Middle frontal gyrus (tissue), 1 donor: ENCODE measurements around the gene CHCHD10.
"Not testable (repeated sequence)": the region's sequence is repeated elsewhere in the genome, so short reads cannot be mapped to it uniquely, and the experiment has no call there.

ENCODE experiments used
- DNase-seq: peaks from one replicate; pipeline ENCODE4 v3.0.0-alpha.2; 2015; ENCODE audit warnings: low spot score; ENCODE audit errors: extremely low spot score

Gene CHCHD10

GRCh38 chr22:23750714-23751440 lies 16.9 kb downstream of the CHCHD10 start, which contains the start of gene ZNF70:
Gene ZNF70, minus strand, starts transcription at chr22:23751112. Its CDS starts 5,972 bp downstream, at chr22:23745140.
- no peak for DNase-seq

- DNase-seq: no peak
Observed at GRCh38 chr22:23750367-23750713, 17.4 kb downstream of the CHCHD10 start.

DNA sequence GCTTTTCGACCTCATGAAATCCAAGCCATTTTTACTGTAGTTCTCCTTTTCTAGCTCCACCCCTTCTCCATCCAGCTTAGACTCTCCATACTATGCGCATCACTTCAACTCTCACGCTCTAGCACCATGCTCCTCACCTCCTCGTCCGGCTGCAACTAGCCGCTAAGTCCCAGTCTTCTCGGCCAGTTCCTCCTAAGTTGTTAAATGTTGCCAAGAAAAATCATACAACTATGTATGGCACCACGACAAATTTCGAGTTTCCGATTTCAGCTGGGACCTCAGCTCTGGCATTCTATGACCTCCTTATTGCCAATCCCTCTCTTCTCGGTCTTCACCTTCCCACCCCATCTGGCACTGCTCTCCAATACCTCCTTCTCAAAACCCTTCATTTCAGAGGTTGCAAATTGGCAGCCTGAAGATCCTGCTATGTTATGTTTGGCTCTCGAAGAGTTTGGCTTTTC lies 17.9 kb downstream of the CHCHD10 start:
- DNase-seq: no peak

DNA sequence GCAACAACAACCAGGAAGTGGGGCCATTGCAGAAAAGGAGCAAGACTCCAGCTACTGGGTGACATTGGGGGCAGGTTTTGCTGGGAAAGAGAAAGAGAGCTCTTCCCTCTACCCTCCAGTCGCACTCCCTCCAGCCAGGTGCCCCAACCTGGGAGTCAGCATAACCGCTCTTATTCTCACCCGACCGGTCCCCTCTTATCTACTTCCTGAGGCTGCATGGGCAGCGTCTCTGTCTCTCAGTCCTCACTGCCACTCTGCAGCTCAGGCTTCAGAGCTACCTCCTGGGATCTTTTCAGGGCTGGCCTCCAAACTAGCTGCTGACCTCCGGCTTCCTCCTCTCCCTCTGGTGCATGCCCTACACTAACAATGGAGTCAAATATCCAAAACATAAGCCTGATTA lies 22.0 kb downstream of the CHCHD10 start:
- DNase-seq: no peak

DNA sequence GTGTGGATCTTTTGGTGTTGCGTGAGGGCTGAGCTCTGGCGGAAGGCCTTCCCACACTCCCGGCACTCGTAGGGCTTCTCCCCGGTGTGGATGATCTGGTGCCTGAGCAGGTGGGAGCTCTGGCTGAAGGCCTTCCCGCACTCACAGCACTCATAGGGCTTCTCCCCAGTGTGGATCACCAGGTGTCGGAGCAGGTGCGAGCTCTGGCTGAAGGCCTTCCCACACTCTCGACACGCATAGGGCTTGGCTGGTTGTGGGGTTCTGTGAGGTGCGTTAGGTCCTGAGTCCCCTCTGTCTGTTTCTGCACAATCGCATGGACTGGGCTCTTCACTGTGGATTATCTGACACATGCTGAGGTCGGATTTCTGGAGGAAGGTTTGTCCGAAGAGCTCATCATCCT lies 23.3 kb downstream of the CHCHD10 start:
- no peak for DNase-seq

- DNase-seq: no peak
Observed at GRCh38 chr22:23744001-23744400, 23.8 kb downstream of the CHCHD10 start.

DNA sequence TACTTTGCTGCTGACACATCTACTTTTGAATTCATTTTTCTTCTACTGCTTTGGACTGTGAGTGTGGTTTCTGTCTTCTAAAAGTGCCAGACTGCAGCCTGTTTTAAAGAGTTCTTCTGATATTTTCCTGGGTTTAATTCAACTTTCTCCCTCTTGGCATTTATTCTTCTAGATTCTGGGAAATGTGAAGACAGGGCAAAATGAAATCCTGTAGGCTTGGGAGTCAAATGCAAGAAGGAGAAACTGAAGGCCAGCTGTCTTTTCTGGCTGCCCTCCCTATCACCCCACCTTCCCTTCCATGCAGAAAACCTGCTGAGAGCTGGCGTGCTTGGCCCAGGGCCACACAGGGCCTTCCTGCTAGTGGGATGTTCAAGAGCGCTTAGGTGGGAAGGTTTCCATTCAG lies 24.5 kb downstream of the CHCHD10 start:
- DNase-seq: peak; percentile 4

- no peak for DNase-seq
Observed at GRCh38 chr22:23742505-23743264, 25.1 kb downstream of the CHCHD10 start.

DNA sequence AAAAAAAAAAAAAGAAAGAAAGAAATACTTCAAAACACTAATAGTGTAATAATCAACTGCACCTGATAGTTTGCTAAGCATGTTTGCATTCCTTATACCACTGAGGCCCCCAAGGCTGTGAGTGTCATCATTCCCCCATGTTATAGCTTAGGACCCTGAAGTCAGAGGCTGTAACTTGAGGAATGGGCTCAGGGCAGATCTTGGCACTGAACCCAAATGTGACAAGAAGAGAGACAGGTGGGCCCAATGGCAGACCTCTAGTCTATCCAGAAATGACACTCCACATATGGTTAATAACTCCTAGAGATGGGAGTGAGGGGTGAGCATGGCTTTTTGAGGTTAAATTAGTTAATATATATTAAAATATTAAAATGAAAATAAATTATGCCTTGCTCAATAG lies 30.1 kb downstream of the CHCHD10 start:
- DNase-seq: no peak

DNA sequence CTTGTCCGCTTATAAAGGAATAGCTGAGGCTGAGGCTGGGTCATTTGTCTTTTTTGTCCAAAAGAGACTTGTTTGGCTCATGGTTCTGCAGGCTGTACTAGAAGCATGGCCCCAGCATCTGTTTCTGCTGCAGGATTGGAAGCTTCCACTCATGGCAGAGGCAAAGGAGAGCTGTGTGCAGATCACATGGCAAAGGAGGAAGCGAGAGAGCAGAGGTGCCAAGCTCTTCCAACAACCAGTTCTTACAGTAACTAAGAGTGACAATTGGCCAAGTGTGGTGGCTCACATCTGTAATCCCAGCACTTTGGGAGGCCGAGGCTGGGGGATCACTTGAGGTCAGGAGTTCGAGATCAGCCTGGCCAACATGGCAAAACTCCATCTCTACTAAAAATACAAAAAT lies 39.7 kb downstream of the CHCHD10 start:
- DNase-seq: not testable (repeated sequence)

DNA sequence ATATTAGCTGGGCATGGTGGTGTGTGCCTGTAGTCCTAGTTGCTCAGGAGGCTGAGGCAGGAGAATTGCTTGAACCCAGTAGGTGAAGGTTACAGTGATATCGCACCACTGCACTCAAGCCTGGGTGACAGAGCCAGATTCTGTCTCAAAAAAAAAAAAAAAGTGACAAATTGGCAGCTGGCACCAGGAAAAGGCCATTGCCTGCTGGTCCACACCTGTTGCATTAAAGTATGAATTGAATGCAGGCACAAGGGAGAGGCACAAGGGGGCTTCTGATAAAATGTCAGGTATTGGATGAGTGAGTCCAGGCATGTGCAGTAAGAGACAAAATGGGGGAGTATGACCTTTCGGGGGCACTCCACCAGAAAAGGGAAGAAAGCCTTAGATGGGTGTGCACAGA lies 45.0 kb downstream of the CHCHD10 start:
- DNase-seq: no peak

DNA sequence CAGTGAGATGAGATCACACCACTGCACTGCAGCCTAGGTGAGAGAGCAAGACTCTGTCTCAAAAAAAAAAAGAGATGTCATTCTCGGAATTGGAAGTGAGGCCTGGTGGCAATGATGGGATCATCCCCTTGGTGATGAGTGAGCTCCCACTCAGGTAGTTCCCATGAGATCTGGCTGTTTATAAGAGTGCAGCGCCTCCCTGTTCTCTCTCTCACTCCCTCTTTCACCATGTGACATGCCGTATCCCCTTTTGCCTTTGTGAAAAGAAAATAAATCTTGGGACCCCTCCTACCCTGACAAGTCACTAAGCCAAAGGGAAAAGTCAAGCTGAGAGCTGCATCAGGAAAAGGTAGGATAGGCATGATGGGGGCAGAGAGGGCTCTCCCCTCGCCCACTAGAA lies 45.6 kb downstream of the CHCHD10 start:
- DNase-seq: no peak

DNA sequence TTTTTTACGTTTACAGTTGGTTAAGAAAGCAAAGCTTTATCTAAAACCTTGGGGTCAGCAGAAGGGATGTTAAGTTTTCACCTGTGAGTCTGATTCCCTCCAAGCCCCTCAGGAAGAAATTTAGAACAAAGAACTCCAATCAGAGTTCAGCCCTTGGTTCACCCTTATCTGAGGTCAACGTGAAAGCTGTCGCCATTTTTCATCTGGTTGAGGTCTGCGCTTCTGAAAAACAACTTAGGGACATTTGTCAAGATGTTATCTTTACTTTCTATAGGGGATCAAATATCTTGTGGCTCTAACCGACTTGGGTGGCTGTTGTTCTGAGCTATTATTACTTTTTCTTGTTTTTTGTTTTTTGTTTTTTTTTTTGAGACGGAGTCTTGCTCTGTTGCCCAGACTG lies 46.9 kb downstream of the CHCHD10 start:
- no peak for DNase-seq

DNA sequence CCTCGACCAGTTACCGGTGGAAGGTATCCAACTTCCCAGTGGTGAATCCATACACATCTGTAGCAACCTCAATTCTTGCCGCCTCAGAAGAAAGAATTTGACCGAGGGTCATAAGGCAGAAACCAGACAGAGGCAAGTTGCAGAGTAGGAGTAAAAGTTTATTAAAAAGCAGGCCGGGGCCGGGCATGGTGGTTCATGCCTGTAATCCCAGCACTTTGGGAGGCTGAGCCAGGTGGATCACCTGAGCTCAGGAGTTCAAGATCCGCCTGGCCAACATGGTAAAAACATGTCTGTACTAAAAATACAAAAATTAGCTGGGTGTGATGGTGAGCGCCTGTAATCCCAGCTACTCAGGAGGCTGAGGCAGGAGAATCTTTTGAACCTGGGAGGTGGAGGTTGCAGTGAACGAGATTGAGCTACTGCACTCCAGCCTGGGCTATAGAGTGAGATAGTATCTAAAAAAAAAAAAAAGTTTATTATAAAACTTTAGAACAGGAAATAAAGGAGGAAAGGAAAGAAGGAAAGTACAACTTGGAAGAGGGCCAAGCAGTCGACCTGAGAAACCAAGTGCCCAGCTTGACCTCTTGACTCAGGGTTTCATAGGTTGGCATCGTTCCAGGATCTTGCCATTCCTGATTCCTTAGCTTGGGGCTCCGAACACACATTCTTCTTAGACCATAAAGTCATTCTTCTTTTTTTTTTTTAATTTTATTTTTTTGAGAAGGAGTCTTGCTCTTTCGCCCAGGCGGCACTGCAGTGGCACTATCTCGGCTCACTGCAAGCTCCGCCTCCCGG lies 49.2 kb downstream of the CHCHD10 start:
- no peak for DNase-seq

DNA sequence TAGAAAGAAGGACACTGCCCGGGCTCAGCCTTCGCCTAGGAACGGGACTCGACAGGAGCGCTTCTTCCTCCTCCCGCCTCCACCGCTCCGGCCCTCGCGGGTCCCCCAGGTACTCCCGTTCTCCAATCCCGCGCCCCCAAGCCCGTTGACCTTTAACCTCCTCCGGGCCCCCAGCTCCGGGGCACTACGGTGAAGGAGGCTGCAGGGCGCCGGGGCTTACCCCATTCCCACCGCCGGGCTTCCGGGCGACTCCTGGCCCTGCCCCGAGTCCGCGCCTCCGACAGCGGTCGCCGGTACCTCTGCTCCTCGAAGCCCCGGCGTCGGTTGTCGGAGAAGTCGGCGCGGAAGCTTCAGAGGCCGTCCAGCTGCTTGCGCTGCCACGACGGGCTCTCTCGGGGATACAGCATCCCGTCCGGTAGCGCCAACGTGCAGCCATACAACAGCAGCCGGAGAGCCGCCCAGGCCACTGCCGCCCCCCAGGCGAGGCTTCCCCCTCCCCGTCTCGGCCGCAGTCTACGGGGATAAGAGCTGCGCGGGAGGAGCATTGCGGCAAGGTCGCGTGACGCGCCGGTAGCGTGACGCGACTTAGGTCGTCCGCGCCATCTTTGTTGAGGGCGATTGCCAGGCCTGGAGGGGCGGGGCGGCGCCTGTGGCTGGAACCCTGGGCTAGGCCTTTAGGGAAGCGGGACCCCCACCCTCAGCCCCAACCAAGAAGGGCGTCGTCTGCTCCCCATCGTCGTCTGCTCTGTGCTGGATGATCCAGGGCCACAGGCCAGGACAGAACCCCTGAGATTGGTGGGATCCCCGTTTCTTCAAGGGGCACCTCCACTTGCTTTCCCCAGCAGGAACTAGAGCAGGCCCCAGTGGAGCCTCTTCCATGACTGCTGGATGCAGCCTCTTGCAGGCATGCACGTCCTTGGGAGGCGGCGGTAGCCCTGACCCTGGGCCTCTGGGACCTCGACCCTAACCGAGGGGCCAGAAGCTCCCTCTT lies 50.7 kb downstream of the CHCHD10 start:
- DNase-seq: peak; percentile 82
